HCT116 (cell line): ENCODE results near the gene CA10. TPM values are rescaled to one million over a fixed set of nuclear protein-coding genes. Genes with fewer than 3 reads are reported as not detected.

Experiments used
- ATAC-seq: fragments of 200-7000 bp; cut with Tn5 transposase; 2 replicates; pipeline ENCODE4 v1.9.1; 2020; ENCODE audit warnings: mild to moderate bottlenecking, moderate library complexity
- BruUV-seq: library from RNA; stranded (reverse); fragments of 400-500 nt; replicated peaks from 2 replicates; lab custom pipeline; 2021; lab: Mats Ljungman, UMichigan
- CTCF ChIA-PET: fragments of 300-600 bp; sonication (Branson Sonifier 250); formaldehyde crosslinking; loops from one replicate; lab custom pipeline; 2021; ENCODE audit warnings: antibody characterized with exemption; lab: Charles Lee
- POLR2A ChIA-PET: fragments of 300-600, 350-600 bp; sonication (Branson Sonifier 250); formaldehyde crosslinking; loops from one replicate; lab custom pipeline; 2021; ENCODE audit warnings: antibody characterized with exemption; lab: Charles Lee
- RAD21 ChIA-PET, 2 experiments: fragments of 300-600 bp; sonication (Branson Sonifier 250); formaldehyde crosslinking; loops; one replicate each; lab custom pipeline; 2023; ENCODE audit warnings: low total read pairs in 2 of 2; ENCODE audit not compliant: uncharacterized antibody in 2 of 2, unreplicated experiment in 2 of 2, low non-redundant PET in 1 of 2; lab: Charles Lee
- DNase-seq: peaks from one replicate; pipeline ENCODE4 v3.0.0-alpha.2; 2010; ENCODE audit warnings: low read depth, low spot score
- H2AFZ ChIP-seq: fragments of 200-600 bp; shearing (Covaris generic), sonication (generic); 2 replicates; pipeline ENCODE4 v1.6.1; 2017; ENCODE audit warnings: low read depth, mixed run types, mixed read lengths, antibody characterized with exemption, low read length; ENCODE audit not compliant: poor library complexity, severe bottlenecking
- H3K27ac ChIP-seq: 2 replicates; pipeline ENCODE4 v1.5.1; 2012; ENCODE audit warnings: low read depth, low read length
- H3K27me3 ChIP-seq: fragments of 200-600 bp; sonication (generic); 2 replicates; pipeline ENCODE4 v1.6.1; 2016; ENCODE audit warnings: mixed run types, low read length, mixed read lengths; ENCODE audit not compliant: insufficient read depth
- H3K36me3 ChIP-seq, 2 experiments: fragments of 200-500 bp in 1 of 2; fragments of 200-600 bp in 1 of 2; sonication (Bioruptor generic) in 1 of 2; sonication (generic) in 1 of 2; 2 replicates each; pipeline versions ENCODE4 v1.5.1 to v1.6.1; 2014 to 2016; ENCODE audit warnings: low read length in 2 of 2, inconsistent platforms in 1 of 2, mixed read lengths in 1 of 2, mixed run types in 1 of 2; ENCODE audit not compliant: insufficient read depth in 2 of 2, control insufficient read depth in 1 of 2
- H3K4me1 ChIP-seq, 2 experiments: fragments of 200-600 bp in 1 of 2; sonication (generic) in 1 of 2; 2 replicates each; pipeline versions ENCODE4 v1.5.1 to v1.6.1; 2012 to 2017; ENCODE audit warnings: low read length in 2 of 2, inconsistent platforms in 1 of 2, mild to moderate bottlenecking in 1 of 2, mixed read lengths in 1 of 2, mixed run types in 1 of 2, moderate library complexity in 1 of 2; ENCODE audit not compliant: insufficient read depth in 2 of 2, control insufficient read depth in 1 of 2
- H3K4me2 ChIP-seq: fragments of 200-600 bp; sonication (generic); 2 replicates; pipeline ENCODE4 v1.6.1; 2017; ENCODE audit warnings: mixed run types, low read length, mixed read lengths
- H3K4me3 ChIP-seq, 2 experiments: fragments of 200-600 bp in 1 of 2; sonication (generic) in 1 of 2; replicated peaks in 1 of 2; 2 replicates each; pipeline ENCODE4 v1.5.1; 2011 to 2016; ENCODE audit warnings: low read length in 2 of 2, control low read depth in 1 of 2, low read depth in 1 of 2, mild to moderate bottlenecking in 1 of 2, mixed read lengths in 1 of 2, mixed run types in 1 of 2
- H3K79me2 ChIP-seq: fragments of 200-600 bp; sonication (generic); 2 replicates; pipeline ENCODE4 v1.6.1; 2017; ENCODE audit warnings: mild to moderate bottlenecking, mixed run types, low read length, moderate library complexity, mixed read lengths; ENCODE audit not compliant: insufficient read depth
- H3K9ac ChIP-seq: fragments of 200-600 bp; sonication (generic); 2 replicates; pipeline ENCODE4 v1.6.1; 2016; ENCODE audit warnings: low read length, mixed read lengths
- H3K9me2 ChIP-seq: fragments of 200-600 bp; sonication (generic), shearing (Covaris generic); 2 replicates; pipeline ENCODE4 v1.6.1; 2017; ENCODE audit warnings: mixed run types, mild to moderate bottlenecking, moderate library complexity; ENCODE audit not compliant: insufficient read depth
- H3K9me3 ChIP-seq, 2 experiments: fragments of 200-500 bp in 1 of 2; fragments of 200-600 bp in 1 of 2; sonication (Bioruptor generic) in 1 of 2; sonication (generic) in 1 of 2; 2 replicates each; pipeline ENCODE4 v1.6.1; 2014 to 2017; ENCODE audit warnings: low read length in 2 of 2, mixed read lengths in 2 of 2, inconsistent platforms in 1 of 2, low read depth in 1 of 2, mild to moderate bottlenecking in 1 of 2, mixed run types in 1 of 2, moderate library complexity in 1 of 2; ENCODE audit not compliant: control insufficient read depth in 1 of 2, insufficient read depth in 1 of 2
- H4K20me1 ChIP-seq: fragments of 200-600 bp; sonication (generic), shearing (Covaris generic); 2 replicates; pipeline ENCODE4 v1.6.1; 2017; ENCODE audit warnings: mixed run types, mild to moderate bottlenecking, moderate library complexity; ENCODE audit not compliant: insufficient read depth
- CBX3 ChIP-seq: IDR thresholded peaks from 2 replicates; pipeline ENCODE4 v1.6.1; 2012; ENCODE audit warnings: low read depth
- CEBPB ChIP-seq: IDR thresholded peaks from 2 replicates; pipeline ENCODE4 v1.6.1; 2012; ENCODE audit warnings: low read depth
- CTCF ChIP-seq, 3 experiments: fragments of 200-600 bp in 1 of 3; sonication (generic) in 1 of 3; IDR thresholded peaks in 2 of 3; conservative IDR thresholded peaks in 1 of 3; 2 replicates each; pipeline ENCODE4 v1.5.1; 2012 to 2017; ENCODE audit warnings: low read depth in 2 of 3, low read length in 2 of 3, antibody characterized with exemption in 1 of 3, borderline replicate concordance in 1 of 3, control low read depth in 1 of 3, mild to moderate bottlenecking in 1 of 3, mixed read lengths in 1 of 3, mixed run types in 1 of 3, moderate library complexity in 1 of 3; ENCODE audit not compliant: insufficient read depth in 1 of 3
- EGR1 ChIP-seq: IDR thresholded peaks from 2 replicates; pipeline ENCODE4 v1.6.1; 2012; ENCODE audit warnings: low read depth
- ELF1 ChIP-seq: IDR thresholded peaks from 2 replicates; pipeline ENCODE4 v1.6.1; 2012; ENCODE audit warnings: low read depth, borderline replicate concordance
- EZH2phosphoT487 ChIP-seq: fragments of 200-600 bp; IDR thresholded peaks from 2 replicates; pipeline ENCODE4 v1.6.1; 2018; ENCODE audit warnings: antibody characterized with exemption, borderline replicate concordance
- POLR2A ChIP-seq: IDR thresholded peaks from 2 replicates; pipeline ENCODE4 v1.7.0; 2011; ENCODE audit warnings: borderline replicate concordance; ENCODE audit not compliant: insufficient read depth, insufficient read length; ENCODE audit errors: extremely low read depth
- RAD21 ChIP-seq: IDR thresholded peaks from 2 replicates; pipeline ENCODE4 v1.6.1; 2012; ENCODE audit warnings: low read depth, mild to moderate bottlenecking
- REST ChIP-seq: IDR thresholded peaks from 2 replicates; pipeline ENCODE4 v1.6.1; 2012; ENCODE audit warnings: low read depth
- SP1 ChIP-seq: IDR thresholded peaks from 2 replicates; pipeline ENCODE4 v1.6.1; 2012; ENCODE audit warnings: low read depth
- SRF ChIP-seq: IDR thresholded peaks from 2 replicates; pipeline ENCODE4 v1.6.1; 2012; ENCODE audit warnings: low read depth
- TCF7L2 ChIP-seq: IDR thresholded peaks from 2 replicates; pipeline ENCODE4 v1.7.0; 2011; ENCODE audit warnings: borderline replicate concordance, inconsistent platforms; ENCODE audit not compliant: insufficient read depth, insufficient read length; ENCODE audit errors: extremely low read depth
- ZNF274 ChIP-seq: fragments of 200-500 bp; sonication (Bioruptor generic); IDR thresholded peaks from 2 replicates; pipeline ENCODE4 v1.6.1; 2014; ENCODE audit warnings: mild to moderate bottlenecking, low read depth, low read length, inconsistent platforms
- intact Hi-C: fragments of 100-400 bp; cut with micrococcal nuclease; formaldehyde crosslinking; loops from 2 replicates; pipeline ENCODE4 v1.10.0; 2022
- total RNA-seq: library from RNA; stranded (reverse); gene quantifications from one replicate; pipeline ENCODE4 v1.2.1, GENCODE V29; 2021; ENCODE audit not compliant: unreplicated experiment
- TF ChIP-seq, protein P1 (sequence below): IDR thresholded peaks from 2 replicates; pipeline ENCODE4 v1.6.1; 2011; ENCODE audit warnings: mild to moderate bottlenecking, low read length, moderate library complexity; ENCODE audit not compliant: insufficient replicate concordance; ENCODE audit errors: extremely low read depth

CA10 gene
- total RNA-seq, 1 experiment from 2014 or later = not detected

DNA sequence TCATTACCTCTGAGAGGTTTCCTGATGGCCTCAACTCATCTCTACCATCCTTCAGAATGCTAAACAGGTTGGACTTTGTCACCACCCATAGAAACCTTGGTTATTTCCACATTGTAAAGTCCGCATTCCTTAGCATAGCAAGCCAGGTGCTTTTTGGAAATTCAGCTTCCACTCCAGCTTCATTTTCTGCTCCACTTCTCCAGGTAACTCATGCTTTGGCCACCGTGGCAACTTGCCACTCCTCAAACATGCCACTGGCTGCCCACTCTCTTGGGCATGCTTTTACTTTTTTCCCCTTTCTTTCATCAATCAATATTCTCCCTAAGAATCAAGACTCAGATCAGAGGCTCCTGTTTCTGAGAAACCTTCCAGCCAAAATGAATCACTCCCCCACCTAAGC lies 203.3 kb downstream of the CA10 start:
- Histone ChIP-seq H3K4me1 (no peaks in the 10 kb centered on the region), H3K4me2 (no peak overlapping the region), H4K20me1 (no peaks in the 10 kb centered on the region)
- CTCF ChIA-PET = no interaction called here
- no peak for ATAC-seq
- no peak for TF ChIP-seq CTCF (IDR thresholded peaks at IDR 0.05 in 2 of 3, conservative IDR thresholded peaks at IDR 0.05 in 1 of 3; ENCODE audit: borderline replicate concordance in 1 of 3, insufficient read depth in 1 of 3, low read depth in 2 of 3, low read length in 2 of 3)
- TF ChIP-seq, protein P1, sequence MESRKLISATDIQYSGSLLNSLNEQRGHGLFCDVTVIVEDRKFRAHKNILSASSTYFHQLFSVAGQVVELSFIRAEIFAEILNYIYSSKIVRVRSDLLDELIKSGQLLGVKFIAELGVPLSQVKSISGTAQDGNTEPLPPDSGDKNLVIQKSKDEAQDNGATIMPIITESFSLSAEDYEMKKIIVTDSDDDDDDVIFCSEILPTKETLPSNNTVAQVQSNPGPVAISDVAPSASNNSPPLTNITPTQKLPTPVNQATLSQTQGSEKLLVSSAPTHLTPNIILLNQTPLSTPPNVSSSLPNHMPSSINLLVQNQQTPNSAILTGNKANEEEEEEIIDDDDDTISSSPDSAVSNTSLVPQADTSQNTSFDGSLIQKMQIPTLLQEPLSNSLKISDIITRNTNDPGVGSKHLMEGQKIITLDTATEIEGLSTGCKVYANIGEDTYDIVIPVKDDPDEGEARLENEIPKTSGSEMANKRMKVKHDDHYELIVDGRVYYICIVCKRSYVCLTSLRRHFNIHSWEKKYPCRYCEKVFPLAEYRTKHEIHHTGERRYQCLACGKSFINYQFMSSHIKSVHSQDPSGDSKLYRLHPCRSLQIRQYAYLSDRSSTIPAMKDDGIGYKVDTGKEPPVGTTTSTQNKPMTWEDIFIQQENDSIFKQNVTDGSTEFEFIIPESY = no peak
- TF ChIP-seq CBX3 = no peak
- no peak for TF ChIP-seq SRF
- TF ChIP-seq REST = no peak
- no peak for TF ChIP-seq CEBPB
- no peak for TF ChIP-seq TCF7L2
- no peak for TF ChIP-seq RAD21
- no peak for TF ChIP-seq POLR2A
- no peak for TF ChIP-seq ELF1
- TF ChIP-seq ZNF274 = no peak
- no peak for TF ChIP-seq SP1
- no peak for TF ChIP-seq EZH2phosphoT487
- TF ChIP-seq EGR1 = no peak
- TF ChIP-seq, all 23 proteins: peak for 0
- no peak overlapping the region for H3K27ac ChIP-seq
- no peaks in the 10 kb centered on the region for H3K79me2 ChIP-seq
- intact Hi-C loops = no loop called here
- DNase-seq = no peak
- peaks cover 25 to 27% of the 10 kb centered on the region in 2 experiments; a peak in 3 of 4 replicates for H3K9me3 ChIP-seq
- BruUV-seq = no TSS peak
- no peak overlapping the region for H3K4me3 ChIP-seq
- no peaks in the 10 kb centered on the region; a peak in 1 of 4 replicates for H3K36me3 ChIP-seq
- no peak overlapping the region for H3K9ac ChIP-seq
- H2AFZ ChIP-seq = no peak overlapping the region
- no peaks in the 10 kb centered on the region for H3K27me3 ChIP-seq
- no peaks in the 10 kb centered on the region for H3K9me2 ChIP-seq
- ChIA-PET POLR2A (no interaction called here), RAD21 (no interaction called here)
